Left ventricle myocardium inferior (tissue), 1 donor: Measurements from ENCODE around the gene A2M. TPM values are rescaled to one million over a fixed set of nuclear protein-coding genes. Genes with fewer than 3 reads are reported as not detected.

Experiments used
- DNase-seq: peaks from one replicate; pipeline ENCODE4 v3.0.0-alpha.2; 2020
- H3K27ac ChIP-seq: fragments of 200-600 bp; replicated peaks from 2 replicates; pipeline ENCODE4 v1.8.0; 2021
- H3K27me3 ChIP-seq: fragments of 200-600 bp; 2 replicates; pipeline ENCODE4 v1.8.0; 2021; ENCODE audit warnings: low read depth
- H3K36me3 ChIP-seq: fragments of 200-600 bp; 2 replicates; pipeline ENCODE4 v1.8.0; 2021
- H3K4me1 ChIP-seq: fragments of 200-600 bp; 2 replicates; pipeline ENCODE4 v1.8.0; 2021
- H3K4me3 ChIP-seq: fragments of 200-600 bp; 2 replicates; pipeline ENCODE4 v1.8.0; 2021; ENCODE audit warnings: mild to moderate bottlenecking, moderate library complexity
- H3K9me3 ChIP-seq: fragments of 200-600 bp; replicated peaks from 2 replicates; pipeline ENCODE4 v1.8.0; 2021
- intact Hi-C: fragments of 100-400 bp; cut with micrococcal nuclease; formaldehyde crosslinking; loops from one replicate; pipeline ENCODE4 v1.11.0; 2022
- long read RNA-seq: library from polyadenylated mRNA; unstranded; transcript quantifications from one replicate; pipeline ENCODE4 v2.0.0, GENCODE V29; 2021
- total RNA-seq: library from RNA; stranded (reverse); fragmentation: NEBNext Ultra II Directional; extraction: Animal tissue kit (Norgen Biotek cat#: 25700); gene quantifications from one replicate; pipeline ENCODE4 v1.2.1, GENCODE V29; 2021
- TF ChIP-seq, protein P1 (sequence below): fragments of 200-600 bp; IDR thresholded peaks from 2 replicates; pipeline ENCODE4 v1.8.0; 2021; ENCODE audit warnings: antibody characterized with exemption, mild to moderate bottlenecking, borderline replicate concordance
- donor health status: DM: no; HTN: yes; CAD: no; lungs with severe emphysema.

Gene A2M
- 502 TPM for total RNA-seq
- long read RNA-seq, full-length matches to known transcripts, result 780 of 1,079 reads
- long read RNA-seq, partial matches to known transcripts, result 250 of 1,079 reads
- long read RNA-seq, other reads (novel, unspliced or antisense), result 49 of 1,079 reads

DNA sequence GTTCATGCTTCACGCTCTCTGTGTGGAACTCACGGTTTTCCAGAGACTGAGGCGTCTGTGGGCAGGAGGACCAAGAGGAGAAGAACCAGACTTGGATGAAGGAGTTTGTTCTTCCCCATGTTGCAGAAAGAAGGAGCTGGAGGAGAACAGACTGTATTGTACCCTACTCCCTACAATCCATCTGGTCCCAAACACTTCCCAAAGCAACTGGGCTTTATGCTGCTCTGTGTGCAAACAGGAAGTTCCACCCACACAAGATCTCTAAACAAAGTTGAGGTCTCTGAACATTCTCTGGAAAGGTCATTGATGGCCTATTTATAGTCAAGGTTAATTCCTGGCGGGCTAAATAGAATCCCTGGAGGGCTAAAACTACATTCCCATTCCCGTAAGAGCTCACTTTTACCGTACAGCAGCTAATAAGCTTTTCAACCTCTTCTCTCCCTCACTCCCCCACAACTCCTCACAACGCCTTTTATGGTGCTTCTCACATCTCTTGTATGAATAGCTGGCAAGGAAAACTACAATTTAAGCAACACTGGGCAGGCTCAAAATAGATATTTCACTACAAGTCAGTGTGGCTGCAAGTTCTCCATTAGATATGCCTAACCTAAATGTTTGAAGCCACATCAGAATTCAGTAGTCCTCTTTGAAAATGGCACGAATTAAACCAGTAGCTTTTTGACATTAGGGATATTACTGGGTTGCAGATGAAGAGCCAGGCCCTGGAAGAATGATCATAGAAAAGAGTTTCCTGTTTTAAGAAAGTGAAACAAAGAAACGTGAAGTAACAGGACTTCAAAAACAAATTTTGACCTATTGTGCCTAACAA, at the start of gene A2M:
A2M (minus strand) TSS at position 189 of the 829 bp plus-strand sequence; CDS start at position 119, 70 bp downstream.
- no peak for DNase-seq
- peak within 1 kb of the TSS; percentile 70 for H3K4me3 ChIP-seq
- intact Hi-C loops, result no loop called here
- H3K27ac ChIP-seq, result peak within 1 kb of the TSS; percentile 91
- no peaks in the 10 kb centered on the region for H3K9me3 ChIP-seq
- H3K36me3 ChIP-seq, result peaks cover 25% of the 10 kb centered on the region
- TF ChIP-seq, protein P1, sequence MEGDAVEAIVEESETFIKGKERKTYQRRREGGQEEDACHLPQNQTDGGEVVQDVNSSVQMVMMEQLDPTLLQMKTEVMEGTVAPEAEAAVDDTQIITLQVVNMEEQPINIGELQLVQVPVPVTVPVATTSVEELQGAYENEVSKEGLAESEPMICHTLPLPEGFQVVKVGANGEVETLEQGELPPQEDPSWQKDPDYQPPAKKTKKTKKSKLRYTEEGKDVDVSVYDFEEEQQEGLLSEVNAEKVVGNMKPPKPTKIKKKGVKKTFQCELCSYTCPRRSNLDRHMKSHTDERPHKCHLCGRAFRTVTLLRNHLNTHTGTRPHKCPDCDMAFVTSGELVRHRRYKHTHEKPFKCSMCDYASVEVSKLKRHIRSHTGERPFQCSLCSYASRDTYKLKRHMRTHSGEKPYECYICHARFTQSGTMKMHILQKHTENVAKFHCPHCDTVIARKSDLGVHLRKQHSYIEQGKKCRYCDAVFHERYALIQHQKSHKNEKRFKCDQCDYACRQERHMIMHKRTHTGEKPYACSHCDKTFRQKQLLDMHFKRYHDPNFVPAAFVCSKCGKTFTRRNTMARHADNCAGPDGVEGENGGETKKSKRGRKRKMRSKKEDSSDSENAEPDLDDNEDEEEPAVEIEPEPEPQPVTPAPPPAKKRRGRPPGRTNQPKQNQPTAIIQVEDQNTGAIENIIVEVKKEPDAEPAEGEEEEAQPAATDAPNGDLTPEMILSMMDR, result no peak
- H3K27me3 ChIP-seq, result no peaks in the 10 kb centered on the region
- H3K4me1 ChIP-seq, result peaks cover 74% of the 10 kb centered on the region

DNA sequence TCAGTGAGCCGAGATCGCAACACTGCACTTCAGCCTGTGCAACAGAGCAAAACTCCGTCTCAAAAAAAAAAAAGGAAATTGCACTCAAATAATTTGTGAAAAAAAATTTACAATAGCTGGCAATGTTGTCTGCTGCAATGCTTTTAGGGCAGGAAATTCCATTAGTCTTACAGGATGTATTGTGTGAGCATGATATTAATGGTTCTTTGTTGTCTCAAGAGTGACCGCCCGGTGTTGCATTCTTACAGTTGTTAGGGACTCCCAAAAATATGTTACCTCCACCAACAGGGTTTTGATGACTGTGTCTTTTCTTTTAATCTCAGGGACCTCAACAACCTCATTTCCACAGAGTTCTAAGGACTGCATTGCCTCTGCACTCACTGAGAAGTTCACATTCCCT, 47.7 kb upstream of the A2M start:
- no peak overlapping the region for H3K4me3 ChIP-seq

DNA sequence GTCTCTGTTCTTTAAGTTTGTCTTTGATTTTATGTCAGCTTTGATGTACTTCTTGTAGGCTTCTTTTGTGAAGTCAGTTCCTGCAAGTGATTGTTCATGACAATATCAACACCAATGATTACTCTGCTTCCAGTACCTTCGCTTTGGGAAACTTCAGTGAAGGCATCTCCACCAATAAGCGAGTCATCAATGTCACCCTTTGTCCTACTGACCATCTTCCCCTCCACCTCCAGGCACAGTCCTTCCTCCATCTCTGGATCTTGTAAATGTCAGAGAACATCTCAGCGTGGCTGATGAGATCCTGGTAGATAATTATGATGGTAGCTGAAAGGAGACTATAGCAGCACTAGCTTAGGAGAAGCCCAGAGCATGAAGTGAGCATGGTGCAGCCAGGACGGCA, 40.4 kb upstream of the A2M start:
- Histone ChIP-seq H3K9me3 (no peaks in the 10 kb centered on the region), H3K4me1 (no peaks in the 10 kb centered on the region), H3K27me3 (no peaks in the 10 kb centered on the region), H3K4me3 (no peak overlapping the region), H3K36me3 (peaks cover 4% of the 10 kb centered on the region), H3K27ac (no peak overlapping the region)
- intact Hi-C loops, result no loop called here
- no peak for DNase-seq
- TF ChIP-seq, protein P1, result no peak

More for the DNA sequence above, 47.7 kb upstream of the A2M start:
- intact Hi-C loops, result no loop called here
- TF ChIP-seq, protein P1, result no peak
- peaks cover 29% of the 10 kb centered on the region for H3K4me1 ChIP-seq
- peak overlapping the region; percentile 66 for H3K27ac ChIP-seq
- no peaks in the 10 kb centered on the region for H3K36me3 ChIP-seq
- H3K9me3 ChIP-seq, result no peaks in the 10 kb centered on the region
- DNase-seq, result no peak
- H3K27me3 ChIP-seq, result no peaks in the 10 kb centered on the region

DNA sequence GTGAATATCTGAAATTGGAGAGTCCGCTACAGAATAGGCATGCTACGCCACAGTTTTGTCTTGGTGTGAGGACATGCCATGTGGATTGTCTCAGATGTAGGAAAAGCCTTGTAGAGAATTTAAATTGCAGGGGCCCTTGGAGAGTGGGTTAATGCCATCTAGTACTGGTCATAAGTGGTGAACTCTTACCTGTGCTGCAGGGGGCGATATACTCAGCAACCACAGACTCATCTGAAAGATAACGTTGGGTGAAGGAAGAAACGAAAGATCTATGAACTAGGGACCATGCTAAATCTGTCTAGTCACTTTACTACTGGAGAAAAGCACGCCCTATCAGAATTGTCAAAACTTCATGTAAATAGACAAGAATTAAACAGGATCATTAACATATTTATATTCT, 33.7 kb upstream of the A2M start:
- intact Hi-C loops, result no loop called here
- Histone ChIP-seq H3K4me3 (no peak overlapping the region), H3K9me3 (peaks cover 22% of the 10 kb centered on the region), H3K27me3 (no peaks in the 10 kb centered on the region), H3K4me1 (no peaks in the 10 kb centered on the region), H3K27ac (no peak overlapping the region), H3K36me3 (no peaks in the 10 kb centered on the region)
- TF ChIP-seq, protein P1, result no peak
- DNase-seq, result no peak

DNA sequence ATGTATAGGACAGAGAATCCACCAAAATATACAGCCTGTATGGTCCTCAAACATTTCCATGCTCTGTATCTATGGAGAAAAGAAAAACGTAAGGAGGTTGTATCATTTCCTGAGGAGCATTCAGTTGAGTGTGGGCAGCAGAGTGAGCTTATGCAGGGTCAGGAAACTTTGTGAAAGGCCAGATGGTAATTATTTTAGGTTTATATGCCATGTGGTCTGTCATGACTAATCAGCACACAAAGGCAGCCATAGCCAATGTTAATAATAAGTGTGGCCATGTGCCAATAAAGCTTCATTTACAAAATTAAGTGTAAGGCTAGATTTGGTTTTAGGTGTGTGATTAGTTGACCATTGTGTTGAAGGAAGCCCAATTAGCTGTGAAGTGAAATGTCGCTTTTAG, 33.2 kb upstream of the A2M start:
- no peaks in the 10 kb centered on the region for H3K36me3 ChIP-seq
- H3K27me3 ChIP-seq, result no peaks in the 10 kb centered on the region
- no peak for DNase-seq
- TF ChIP-seq, protein P1, result no peak
- intact Hi-C loops, result no loop called here
- no peaks in the 10 kb centered on the region for H3K4me1 ChIP-seq
- peaks cover 26% of the 10 kb centered on the region for H3K9me3 ChIP-seq
- no peak overlapping the region for H3K4me3 ChIP-seq
- H3K27ac ChIP-seq, result no peak overlapping the region
